ENCODE results near the gene BCAT1. TPM values are rescaled to one million over a fixed set of nuclear protein-coding genes. Genes with fewer than 3 reads are reported as not detected.

Gene BCAT1
- total and polyA plus RNA-seq, 12 donors: 0.95 to 17.0 (median 2.7) TPM

DNA sequence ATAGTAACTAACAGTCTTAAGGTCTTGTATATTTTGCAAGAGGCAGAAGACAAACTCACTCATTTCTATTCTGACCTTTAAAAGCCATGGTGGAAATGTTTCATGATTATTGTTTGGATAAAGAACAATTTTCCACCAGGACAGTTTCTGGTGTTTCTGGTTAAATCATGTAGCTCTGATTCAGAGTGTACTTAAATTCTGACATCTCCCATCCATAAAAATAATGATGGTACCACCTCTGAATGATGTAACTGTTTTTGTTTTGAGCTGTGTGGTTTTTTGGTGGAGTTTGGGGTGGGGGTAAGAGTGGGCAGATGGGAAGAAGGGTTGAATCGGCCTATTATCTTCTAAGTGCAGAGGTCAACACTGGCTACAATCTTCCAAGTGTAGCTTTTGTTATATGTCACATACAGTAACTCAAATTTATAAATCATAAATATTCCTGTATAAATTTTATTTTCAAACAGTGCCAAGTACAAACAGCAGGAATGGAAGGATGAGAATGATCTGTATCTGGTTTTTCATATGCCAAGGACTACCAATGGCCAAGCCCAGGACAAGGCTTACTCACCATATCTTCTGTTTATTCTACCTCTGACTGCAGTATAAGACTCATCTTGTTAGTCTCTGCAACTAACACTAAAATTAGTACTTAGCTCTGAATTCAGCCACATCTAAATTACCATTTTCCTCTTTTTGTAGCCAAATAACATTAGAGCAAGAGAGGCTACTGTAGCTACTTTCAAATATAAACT lies 108.7 kb downstream of the BCAT1 start:
- Histone ChIP-seq H3K9me3 (no peaks in the 10 kb centered on the region), H3K36me3 (peaks cover 0 to 10% (median 0%) of the 10 kb centered on the region in 9 donors), H3K27ac (no peak overlapping the region), H3K4me3 (no peak overlapping the region), H3K4me1 (peaks cover 0 to 30% (median 0%) of the 10 kb centered on the region in 9 donors), H3K27me3 (no peaks in the 10 kb centered on the region)
- WGBS, 2 donors: 67 to 77% methylated on average over 1 of the region's 1 CpG
- intact Hi-C loops (cut with DNase I): no loop called here
- TF ChIP-seq, protein P1, sequence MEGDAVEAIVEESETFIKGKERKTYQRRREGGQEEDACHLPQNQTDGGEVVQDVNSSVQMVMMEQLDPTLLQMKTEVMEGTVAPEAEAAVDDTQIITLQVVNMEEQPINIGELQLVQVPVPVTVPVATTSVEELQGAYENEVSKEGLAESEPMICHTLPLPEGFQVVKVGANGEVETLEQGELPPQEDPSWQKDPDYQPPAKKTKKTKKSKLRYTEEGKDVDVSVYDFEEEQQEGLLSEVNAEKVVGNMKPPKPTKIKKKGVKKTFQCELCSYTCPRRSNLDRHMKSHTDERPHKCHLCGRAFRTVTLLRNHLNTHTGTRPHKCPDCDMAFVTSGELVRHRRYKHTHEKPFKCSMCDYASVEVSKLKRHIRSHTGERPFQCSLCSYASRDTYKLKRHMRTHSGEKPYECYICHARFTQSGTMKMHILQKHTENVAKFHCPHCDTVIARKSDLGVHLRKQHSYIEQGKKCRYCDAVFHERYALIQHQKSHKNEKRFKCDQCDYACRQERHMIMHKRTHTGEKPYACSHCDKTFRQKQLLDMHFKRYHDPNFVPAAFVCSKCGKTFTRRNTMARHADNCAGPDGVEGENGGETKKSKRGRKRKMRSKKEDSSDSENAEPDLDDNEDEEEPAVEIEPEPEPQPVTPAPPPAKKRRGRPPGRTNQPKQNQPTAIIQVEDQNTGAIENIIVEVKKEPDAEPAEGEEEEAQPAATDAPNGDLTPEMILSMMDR (IDR thresholded peaks at IDR 0.05): no peak
- DNase-seq (no peak), ATAC-seq (no peak)

DNA sequence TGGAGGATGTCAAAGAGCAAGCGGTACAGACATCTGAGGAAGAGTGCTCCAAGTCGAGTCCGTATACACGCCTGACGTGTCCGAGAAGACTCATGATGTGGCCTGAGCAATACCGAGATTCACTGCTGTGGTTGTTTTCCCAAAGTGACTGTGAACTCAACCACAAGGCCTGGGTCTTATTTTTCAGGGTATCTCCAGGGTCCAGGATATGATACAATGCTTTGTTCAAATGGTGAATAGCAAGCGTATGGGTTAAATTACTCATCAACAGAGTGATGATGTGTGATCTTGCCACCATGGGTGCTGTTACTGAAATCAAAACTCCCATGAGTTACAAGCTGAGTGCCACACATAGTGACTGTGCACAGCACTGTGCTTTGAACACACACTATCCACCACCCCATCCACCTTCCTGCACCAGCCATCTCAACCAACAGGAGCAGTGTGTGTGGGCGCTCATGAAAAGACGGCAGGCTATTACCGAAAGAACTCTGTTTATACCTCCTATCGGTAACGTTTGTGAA lies 109.6 kb downstream of the BCAT1 start:
- Histone ChIP-seq H3K27ac (peak overlapping the region in 1 of 10 donors; percentile 62), H3K4me1 (peaks cover 0 to 30% (median 0%) of the 10 kb centered on the region in 9 donors)
- 87 to 91% methylated on average over 13 of the region's 13 CpGs for WGBS, 2 donors

DNA sequence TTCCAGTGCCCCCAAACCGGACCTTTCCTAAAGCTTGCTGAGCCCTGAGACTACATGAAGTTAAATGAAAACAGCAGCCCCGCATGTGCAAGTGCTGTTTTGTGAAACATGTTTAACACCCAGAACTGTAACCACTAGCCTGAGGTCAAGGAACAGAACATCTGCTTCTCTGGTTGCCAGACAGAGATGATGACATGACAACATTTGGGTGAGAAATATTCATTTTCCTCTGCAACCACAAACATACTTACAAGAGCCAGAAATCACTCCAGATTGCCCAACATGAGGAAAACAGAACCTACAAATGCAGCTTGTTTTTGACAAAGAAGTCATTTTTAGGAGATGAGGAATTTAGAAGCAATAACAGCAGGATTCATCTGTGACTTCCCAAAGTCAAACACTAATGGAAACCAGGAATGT lies 110.4 kb downstream of the BCAT1 start:
- intact Hi-C loops (cut with DNase I): loop anchor here in 1 of 10 donors (10.0 kb wide), 1 partner anchor 1634 kb away; no protein-coding TSS in a partner anchor
- peak in 7 of 8 donors; percentile 76 to 92 (median 85) for ATAC-seq
- Histone ChIP-seq H3K9me3 (no peaks in the 10 kb centered on the region), H3K36me3 (peaks cover 0 to 10% (median 0%) of the 10 kb centered on the region in 9 donors), H3K4me1 (peaks cover 0 to 30% (median 0%) of the 10 kb centered on the region in 9 donors), H3K27ac (peak overlapping the region in 1 of 10 donors; percentile 67), H3K27me3 (no peaks in the 10 kb centered on the region), H3K4me3 (no peak overlapping the region)
- TF ChIP-seq, protein P1 (IDR thresholded peaks at IDR 0.05): no peak
- 63 to 71% methylated on average over 2 of the region's 2 CpGs for WGBS, 2 donors
- DNase-seq: peak in 1 of 2 donors; percentile 10

More for the DNA sequence above, 109.6 kb downstream of the BCAT1 start:
- Histone ChIP-seq H3K4me3 (no peak overlapping the region), H3K9me3 (no peaks in the 10 kb centered on the region), H3K36me3 (peaks cover 0 to 10% (median 0%) of the 10 kb centered on the region in 9 donors), H3K27me3 (no peaks in the 10 kb centered on the region)
- DNase-seq (no peak), ATAC-seq (peak in 1 of 8 donors; percentile 14)
- TF ChIP-seq, protein P1 (IDR thresholded peaks at IDR 0.05): no peak
- intact Hi-C loops (cut with DNase I): loop anchor here in 1 of 10 donors (10.0 kb wide), 1 partner anchor 1635 kb away; no protein-coding TSS in a partner anchor

DNA sequence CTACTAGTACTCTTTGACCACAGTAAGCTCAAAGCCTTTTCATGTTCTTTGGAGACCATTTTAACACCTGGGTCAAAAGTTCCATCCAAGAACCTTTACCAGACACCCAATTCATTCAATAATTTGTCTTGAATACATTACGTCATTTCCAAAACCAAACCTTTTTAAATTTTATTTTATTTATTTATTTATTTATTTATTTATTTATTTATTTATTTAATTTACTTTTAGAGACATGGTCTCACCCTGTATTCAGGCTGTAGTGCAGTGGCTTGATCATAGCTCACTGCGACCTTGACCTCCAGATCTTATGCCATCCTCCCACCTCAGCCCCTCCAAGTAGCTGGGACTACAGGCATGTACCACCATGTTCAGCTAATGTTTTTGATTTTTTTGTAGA lies 113.5 kb downstream of the BCAT1 start:
- WGBS, 2 donors: 96 to 100% methylated on average over 2 of the region's 2 CpGs

More for the DNA sequence above, 113.5 kb downstream of the BCAT1 start:
- Histone ChIP-seq H3K27me3 (no peaks in the 10 kb centered on the region), H3K4me3 (no peak overlapping the region), H3K36me3 (no peaks in the 10 kb centered on the region), H3K9me3 (no peaks in the 10 kb centered on the region), H3K4me1 (peaks cover 0 to 27% (median 0%) of the 10 kb centered on the region in 9 donors), H3K27ac (no peak overlapping the region)
- no peak for DNase-seq
- intact Hi-C loops (cut with DNase I): loop anchor here in 1 of 10 donors (10.0 kb wide), 1 partner anchor 1631 kb away; no protein-coding TSS in a partner anchor
- TF ChIP-seq, protein P1 (IDR thresholded peaks at IDR 0.05): no peak
- no peak for ATAC-seq

Data from heart right ventricle (tissue), 16 donors.